Measurements from ENCODE around the gene TRABD.
A peak's percentile ranks its signal among the peaks of the same experiment; 100 is the strongest.

TRABD gene

DNA sequence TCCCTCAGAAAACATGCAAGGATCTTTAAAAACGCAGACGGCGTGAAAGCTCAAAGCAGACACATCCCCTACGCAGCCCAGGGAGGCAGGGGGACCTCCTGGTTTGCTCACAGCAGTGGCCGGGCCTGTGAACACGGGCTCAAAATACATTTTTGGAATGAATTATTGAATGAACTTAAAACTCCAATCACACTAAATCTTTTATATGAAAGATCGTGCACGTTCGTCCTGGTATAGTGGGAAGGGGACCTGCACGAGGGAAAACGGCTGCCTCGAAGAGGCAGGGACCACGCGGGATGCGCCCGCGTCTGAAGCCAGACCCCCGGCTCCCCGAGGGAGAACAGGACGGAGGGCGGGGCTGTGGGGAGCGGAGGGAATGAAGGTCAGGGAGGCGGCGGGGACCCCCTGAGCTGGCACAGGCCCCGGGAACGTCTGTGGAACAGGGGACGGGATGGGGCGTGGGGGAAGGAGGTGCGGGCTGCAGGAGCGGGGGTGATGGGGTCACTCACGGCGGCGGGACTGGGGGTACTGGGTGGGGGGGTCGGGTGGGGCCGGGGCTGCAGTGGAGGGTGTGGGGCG is 16.4 kb upstream of the TRABD start:
- peak overlapping the region; percentile 47 for H3K4me3 ChIP-seq (ENCODE audit: low read depth, low read length)
- no peak for DNase-seq (ENCODE audit: low read depth)
- TF ChIP-seq, protein P1, sequence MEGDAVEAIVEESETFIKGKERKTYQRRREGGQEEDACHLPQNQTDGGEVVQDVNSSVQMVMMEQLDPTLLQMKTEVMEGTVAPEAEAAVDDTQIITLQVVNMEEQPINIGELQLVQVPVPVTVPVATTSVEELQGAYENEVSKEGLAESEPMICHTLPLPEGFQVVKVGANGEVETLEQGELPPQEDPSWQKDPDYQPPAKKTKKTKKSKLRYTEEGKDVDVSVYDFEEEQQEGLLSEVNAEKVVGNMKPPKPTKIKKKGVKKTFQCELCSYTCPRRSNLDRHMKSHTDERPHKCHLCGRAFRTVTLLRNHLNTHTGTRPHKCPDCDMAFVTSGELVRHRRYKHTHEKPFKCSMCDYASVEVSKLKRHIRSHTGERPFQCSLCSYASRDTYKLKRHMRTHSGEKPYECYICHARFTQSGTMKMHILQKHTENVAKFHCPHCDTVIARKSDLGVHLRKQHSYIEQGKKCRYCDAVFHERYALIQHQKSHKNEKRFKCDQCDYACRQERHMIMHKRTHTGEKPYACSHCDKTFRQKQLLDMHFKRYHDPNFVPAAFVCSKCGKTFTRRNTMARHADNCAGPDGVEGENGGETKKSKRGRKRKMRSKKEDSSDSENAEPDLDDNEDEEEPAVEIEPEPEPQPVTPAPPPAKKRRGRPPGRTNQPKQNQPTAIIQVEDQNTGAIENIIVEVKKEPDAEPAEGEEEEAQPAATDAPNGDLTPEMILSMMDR (IDR thresholded peaks at IDR 0.05; ENCODE audit: control insufficient read depth, extremely low read depth, insufficient read depth): no peak

DNA sequence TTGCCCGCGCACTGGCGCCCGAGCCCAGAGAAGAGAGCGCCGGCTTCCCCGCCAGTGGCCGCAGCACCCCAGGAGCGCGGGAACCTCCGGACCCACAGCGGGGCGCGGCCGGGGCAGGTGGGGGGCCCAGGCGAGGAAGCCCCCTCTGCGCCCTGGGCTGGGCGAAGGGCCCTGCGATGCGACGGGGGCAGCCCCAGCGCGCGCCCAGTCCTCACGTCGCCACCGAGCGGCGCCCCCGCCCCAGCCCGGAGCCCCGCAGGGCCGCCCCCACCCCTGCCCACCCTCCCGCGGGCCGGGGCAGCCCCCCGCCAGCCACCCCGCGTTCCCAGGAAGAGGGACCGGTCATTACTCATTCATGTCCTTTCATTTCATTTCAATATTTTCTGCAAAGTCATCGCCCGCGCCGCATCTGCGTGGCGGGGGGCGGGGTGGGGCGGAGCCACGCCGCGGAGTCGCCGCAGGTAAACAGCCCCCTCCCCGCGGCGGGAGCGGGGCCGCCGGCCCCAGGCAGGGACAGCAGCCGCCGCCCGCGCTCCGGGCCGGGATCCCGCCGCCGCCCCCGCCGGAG is 15.9 kb upstream of the TRABD start:
- TF ChIP-seq, protein P1 (IDR thresholded peaks at IDR 0.05; ENCODE audit: control insufficient read depth, extremely low read depth, insufficient read depth): no peak
- H3K4me3 ChIP-seq (ENCODE audit: low read depth, low read length): peak overlapping the region; percentile 47
- DNase-seq (ENCODE audit: low read depth): no peak

- TF ChIP-seq, protein P1 (IDR thresholded peaks at IDR 0.05; ENCODE audit: control insufficient read depth, extremely low read depth, insufficient read depth): no peak
- no peak for DNase-seq (ENCODE audit: low read depth)
- H3K4me3 ChIP-seq (ENCODE audit: low read depth, low read length): peak within 1 kb of the TSS; percentile 47
These were observed 15.0 kb upstream of the TRABD start, which contains the start of gene PANX2 for GRCh38 chr22:50170453-50171318. Gene PANX2 (plus strand): TSS chr22:50170731. CDS start chr22:50170731, 0 bp downstream.

- H3K4me3 ChIP-seq (ENCODE audit: low read depth, low read length): no peak overlapping the region
- no peak for DNase-seq (ENCODE audit: low read depth)
- TF ChIP-seq, protein P1 (IDR thresholded peaks at IDR 0.05; ENCODE audit: control insufficient read depth, extremely low read depth, insufficient read depth): no peak
These were observed 14.3 kb upstream of the TRABD start for GRCh38 chr22:50171319-50171964.

DNA sequence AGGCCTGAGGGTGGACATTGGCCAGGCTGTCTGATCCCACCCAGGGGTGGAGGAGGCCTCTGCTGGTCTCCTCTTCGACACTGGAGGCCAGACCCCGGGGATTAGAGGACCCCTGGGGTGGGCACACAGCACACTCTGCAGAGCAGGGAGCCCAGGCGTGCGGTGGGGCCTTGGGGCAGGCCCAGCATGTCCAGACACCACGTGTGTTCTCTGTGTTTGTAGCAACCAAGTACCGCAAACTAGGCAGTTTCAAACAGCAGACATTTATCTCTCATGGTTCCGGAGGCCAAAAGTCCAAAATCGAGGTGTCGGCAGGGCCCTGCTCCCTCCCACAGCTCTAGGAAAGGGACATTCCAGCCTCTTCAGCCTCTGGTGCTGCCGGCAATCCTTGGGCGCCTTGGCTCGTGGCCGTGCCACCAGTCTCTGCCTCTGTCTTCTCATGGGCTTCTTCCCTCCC is 13.7 kb upstream of the TRABD start:
- TF ChIP-seq, protein P1 (IDR thresholded peaks at IDR 0.05; ENCODE audit: control insufficient read depth, extremely low read depth, insufficient read depth): no peak
- no peak for DNase-seq (ENCODE audit: low read depth)
- no peak overlapping the region for H3K4me3 ChIP-seq (ENCODE audit: low read depth, low read length)

DNA sequence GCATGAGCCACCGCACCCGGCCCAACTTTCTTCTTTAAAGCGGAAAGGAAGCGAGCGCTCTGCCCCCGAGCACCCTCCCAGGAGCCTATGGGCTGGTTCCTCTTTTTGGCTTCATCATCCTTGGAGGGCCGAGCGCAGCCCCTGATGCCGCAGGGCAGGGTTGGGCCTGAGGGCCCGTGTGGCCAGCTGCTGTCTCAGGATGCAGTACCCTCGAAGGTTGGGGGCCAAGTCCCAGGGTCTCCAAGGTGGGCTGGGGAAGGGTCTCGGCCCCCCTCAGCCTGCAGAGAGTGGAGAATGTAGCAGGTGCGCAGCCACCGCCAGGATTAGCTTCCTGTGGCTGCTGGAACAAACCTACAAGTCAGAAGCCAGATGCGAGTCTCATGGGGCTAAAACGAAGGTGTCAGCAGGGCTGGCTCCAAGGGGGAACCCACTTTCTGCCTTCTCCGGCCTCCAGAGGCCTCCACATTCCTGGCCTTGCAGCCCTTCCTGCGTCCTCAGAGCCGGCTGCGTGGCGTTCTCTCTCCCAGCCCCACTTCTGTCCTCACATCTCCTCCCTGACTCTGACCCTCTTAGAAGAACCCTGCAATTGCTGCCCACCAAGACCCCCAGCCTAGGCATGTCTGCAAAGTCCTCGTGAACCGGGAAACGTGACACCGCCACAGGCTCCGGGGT is 12.3 kb upstream of the TRABD start:
- DNase-seq (ENCODE audit: low read depth): no peak
- TF ChIP-seq, protein P1 (IDR thresholded peaks at IDR 0.05; ENCODE audit: control insufficient read depth, extremely low read depth, insufficient read depth): no peak
- no peak overlapping the region for H3K4me3 ChIP-seq (ENCODE audit: low read depth, low read length)
